ENCODE data around the gene UBE2F.
"Not testable (repeated sequence)": the region's sequence is repeated elsewhere in the genome, so short reads cannot be mapped to it uniquely, and the experiment has no call there.

The UBE2F gene

GRCh38 chr2:238057696-238058575 lies 91.1 kb downstream of the UBE2F start:
- DNase-seq: not testable (repeated sequence)

GRCh38 chr2:238059505-238059904 lies 92.7 kb downstream of the UBE2F start:
- DNase-seq: no peak

GRCh38 chr2:238060096-238060541 lies 93.3 kb downstream of the UBE2F start:
- no peak for DNase-seq

GRCh38 chr2:238060542-238061314 lies 93.9 kb downstream of the UBE2F start, which contains the start of gene SCLY:
Gene SCLY, plus strand, starts transcription at chr2:238061001. Its CDS starts 54 bp downstream, at chr2:238061055.
- DNase-seq: peak; percentile 93

GRCh38 chr2:238061315-238062202 lies 94.7 kb downstream of the UBE2F start:
- no peak for DNase-seq

GRCh38 chr2:238063414-238064189 lies 96.8 kb downstream of the UBE2F start:
- DNase-seq: no peak

GRCh38 chr2:238064376-238064775 lies 97.6 kb downstream of the UBE2F start:
- DNase-seq: no peak

GRCh38 chr2:238065071-238065846 lies 98.4 kb downstream of the UBE2F start:
- DNase-seq: no peak

GRCh38 chr2:238066218-238066617 lies 99.4 kb downstream of the UBE2F start:
- no peak for DNase-seq

GRCh38 chr2:238066718-238067117 lies 99.9 kb downstream of the UBE2F start:
- DNase-seq: not testable (repeated sequence)

GRCh38 chr2:238067939-238068338 lies 101.1 kb downstream of the UBE2F start:
- no peak for DNase-seq

GRCh38 chr2:238069021-238069709 lies 102.4 kb downstream of the UBE2F start:
- DNase-seq: no peak

GRCh38 chr2:238069877-238070276 lies 103.1 kb downstream of the UBE2F start:
- no peak for DNase-seq

- DNase-seq: no peak
These were observed 108.6 kb downstream of the UBE2F start for GRCh38 chr2:238075397-238075796.

- no peak for DNase-seq
These were observed 110.5 kb downstream of the UBE2F start for GRCh38 chr2:238077292-238077691.

GRCh38 chr2:238079874-238080327 lies 113.1 kb downstream of the UBE2F start:
- DNase-seq: no peak

- DNase-seq: no peak
These were observed 113.7 kb downstream of the UBE2F start for GRCh38 chr2:238080518-238080917.

- DNase-seq: no peak
These were observed 114.3 kb downstream of the UBE2F start for GRCh38 chr2:238081150-238081549.

- DNase-seq: no peak
These were observed 114.7 kb downstream of the UBE2F start for GRCh38 chr2:238081561-238081960.

GRCh38 chr2:238082151-238082550 lies 115.3 kb downstream of the UBE2F start:
- no peak for DNase-seq
